Osteocyte (in vitro differentiated cells): ENCODE data around the gene PPARA. TPM values are rescaled to one million over a fixed set of nuclear protein-coding genes. Genes with fewer than 3 reads are reported as not detected.

Experiments used
- DNase-seq: peaks from one replicate; pipeline ENCODE4 v3.0.0; 2021; ENCODE audit warnings: mixed read lengths; ENCODE audit not compliant: unreplicated experiment; ENCODE audit errors: extremely low spot score
- H3K27ac Mint-ChIP-seq: one replicate; pipeline ENCODE4 v1.8.0; 2021; ENCODE audit warnings: mild to moderate bottlenecking, mixed read lengths; ENCODE audit not compliant: unreplicated experiment
- H3K27me3 Mint-ChIP-seq: one replicate; pipeline ENCODE4 v1.8.0; 2021; ENCODE audit warnings: mixed read lengths; ENCODE audit not compliant: unreplicated experiment
- H3K36me3 Mint-ChIP-seq: one replicate; pipeline ENCODE4 v1.8.0; 2021; ENCODE audit warnings: mixed read lengths; ENCODE audit not compliant: unreplicated experiment
- H3K4me1 Mint-ChIP-seq: one replicate; pipeline ENCODE4 v1.8.0; 2021; ENCODE audit warnings: mixed read lengths; ENCODE audit not compliant: unreplicated experiment
- H3K4me3 Mint-ChIP-seq: one replicate; pipeline ENCODE4 v1.8.0; 2021; ENCODE audit warnings: mild to moderate bottlenecking, moderate library complexity, mixed read lengths; ENCODE audit not compliant: unreplicated experiment
- H3K9me3 Mint-ChIP-seq: one replicate; pipeline ENCODE4 v1.8.0; 2021; ENCODE audit warnings: mixed read lengths; ENCODE audit not compliant: unreplicated experiment
- total RNA-seq: library from RNA; stranded (reverse); gene quantifications from 2 replicates; pipeline ENCODE4 v1.2.1, GENCODE V29; 2021
- TF ChIP-seq, protein P1 (sequence below): fragments of 200-600 bp; sonication (generic); IDR thresholded peaks from 2 replicates; pipeline ENCODE4 v1.5.0; 2021; ENCODE audit warnings: antibody characterized with exemption, mild to moderate bottlenecking, moderate library complexity

The PPARA gene
- total RNA-seq, 1 donor from 2014 or later: 21.9 TPM

DNA sequence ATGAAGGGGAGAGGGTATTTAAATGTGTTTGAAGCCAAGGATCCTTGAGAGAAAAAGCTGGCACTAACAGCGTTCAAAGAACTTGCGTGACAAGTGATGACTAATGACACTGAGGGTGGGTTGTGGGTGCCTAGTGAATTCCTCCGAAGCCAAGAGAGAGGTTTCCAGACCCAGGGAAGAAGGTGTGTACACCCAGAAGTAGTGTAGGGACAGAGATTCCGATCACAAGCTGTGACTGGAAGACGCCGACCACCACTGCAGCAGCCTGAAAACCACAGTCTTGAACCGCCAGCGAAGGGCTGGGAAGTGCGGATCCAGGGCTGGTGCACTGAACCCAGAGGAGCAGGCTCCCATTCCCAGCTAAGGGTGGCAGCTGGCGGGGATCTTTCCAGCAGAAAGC, 9.5 kb downstream of the PPARA start:
- H3K9me3 Mint-ChIP-seq: no peaks in the 10 kb centered on the region
- H3K36me3 Mint-ChIP-seq: peaks cover 17% of the 10 kb centered on the region
- H3K27ac Mint-ChIP-seq: no peak overlapping the region
- H3K4me1 Mint-ChIP-seq: peaks cover 3% of the 10 kb centered on the region
- no peaks in the 10 kb centered on the region for H3K27me3 Mint-ChIP-seq
- DNase-seq: no peak
- TF ChIP-seq, protein P1, sequence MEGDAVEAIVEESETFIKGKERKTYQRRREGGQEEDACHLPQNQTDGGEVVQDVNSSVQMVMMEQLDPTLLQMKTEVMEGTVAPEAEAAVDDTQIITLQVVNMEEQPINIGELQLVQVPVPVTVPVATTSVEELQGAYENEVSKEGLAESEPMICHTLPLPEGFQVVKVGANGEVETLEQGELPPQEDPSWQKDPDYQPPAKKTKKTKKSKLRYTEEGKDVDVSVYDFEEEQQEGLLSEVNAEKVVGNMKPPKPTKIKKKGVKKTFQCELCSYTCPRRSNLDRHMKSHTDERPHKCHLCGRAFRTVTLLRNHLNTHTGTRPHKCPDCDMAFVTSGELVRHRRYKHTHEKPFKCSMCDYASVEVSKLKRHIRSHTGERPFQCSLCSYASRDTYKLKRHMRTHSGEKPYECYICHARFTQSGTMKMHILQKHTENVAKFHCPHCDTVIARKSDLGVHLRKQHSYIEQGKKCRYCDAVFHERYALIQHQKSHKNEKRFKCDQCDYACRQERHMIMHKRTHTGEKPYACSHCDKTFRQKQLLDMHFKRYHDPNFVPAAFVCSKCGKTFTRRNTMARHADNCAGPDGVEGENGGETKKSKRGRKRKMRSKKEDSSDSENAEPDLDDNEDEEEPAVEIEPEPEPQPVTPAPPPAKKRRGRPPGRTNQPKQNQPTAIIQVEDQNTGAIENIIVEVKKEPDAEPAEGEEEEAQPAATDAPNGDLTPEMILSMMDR: no peak
- no peak overlapping the region for H3K4me3 Mint-ChIP-seq

DNA sequence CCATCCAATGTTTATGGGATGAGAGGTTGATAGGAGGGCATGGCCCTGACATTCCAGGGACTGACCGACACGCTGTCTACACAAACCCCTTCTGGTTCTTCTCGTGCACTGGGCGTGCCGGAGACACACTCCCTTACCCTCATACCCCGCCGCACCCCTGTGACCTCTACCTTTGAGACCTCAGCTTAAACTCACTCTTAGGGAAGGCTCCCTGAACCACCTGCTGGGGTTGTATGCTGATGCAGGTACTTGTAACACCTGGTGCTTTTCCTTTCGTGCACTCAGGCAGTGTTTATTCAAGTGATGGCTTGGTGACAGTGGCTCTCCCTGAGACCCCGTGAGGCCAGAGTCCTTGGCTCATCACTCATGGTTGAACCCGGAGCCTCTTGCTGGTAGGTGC, 12.0 kb downstream of the PPARA start:
- DNase-seq: no peak
- Mint-ChIP-seq H3K4me3 (no peak overlapping the region), H3K4me1 (peaks cover 3% of the 10 kb centered on the region), H3K27me3 (no peaks in the 10 kb centered on the region), H3K36me3 (peaks cover 5% of the 10 kb centered on the region), H3K27ac (no peak overlapping the region), H3K9me3 (no peaks in the 10 kb centered on the region)
- TF ChIP-seq, protein P1: no peak

DNA sequence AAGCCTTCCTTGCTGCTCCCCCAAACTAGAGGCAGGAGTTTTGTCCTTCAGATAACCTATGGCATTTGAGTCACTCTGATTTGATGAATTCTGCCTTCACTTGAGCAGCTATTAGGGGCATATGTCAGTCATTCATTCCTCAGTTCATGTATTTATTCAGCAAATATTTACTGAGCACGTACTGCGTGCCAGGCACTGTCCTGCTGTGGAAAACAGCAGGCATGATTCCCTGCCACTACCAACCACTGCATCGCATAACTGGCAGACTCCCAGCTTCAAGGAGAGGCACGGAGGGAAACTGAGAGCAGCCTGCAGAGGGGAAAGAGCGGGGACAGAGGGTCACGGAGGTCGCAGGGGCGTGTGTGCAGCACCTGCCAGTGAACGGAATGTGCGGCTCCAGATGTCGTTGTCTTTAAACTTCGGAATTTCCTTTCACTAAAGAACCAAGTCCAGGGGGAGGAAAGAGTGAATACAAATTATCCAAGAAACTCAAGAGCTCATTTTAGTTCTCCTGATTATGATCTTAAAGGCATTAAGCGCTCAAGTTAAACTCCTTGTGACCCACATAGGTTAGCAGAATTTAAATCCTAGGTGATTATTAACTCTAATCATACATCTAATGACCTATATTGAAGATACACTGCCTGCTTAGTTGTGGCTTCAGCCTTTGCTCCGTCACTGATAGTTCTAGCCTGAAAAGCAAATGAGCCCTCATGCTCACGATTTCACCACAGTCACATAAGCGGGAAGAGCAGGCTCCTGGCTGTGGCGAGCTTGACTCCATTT, 12.6 kb downstream of the PPARA start:
- Mint-ChIP-seq H3K27me3 (no peaks in the 10 kb centered on the region), H3K36me3 (peaks cover 2% of the 10 kb centered on the region), H3K27ac (no peak overlapping the region), H3K4me1 (peaks cover 8% of the 10 kb centered on the region), H3K4me3 (no peak overlapping the region), H3K9me3 (no peaks in the 10 kb centered on the region)
- TF ChIP-seq, protein P1: no peak
- DNase-seq: no peak

DNA sequence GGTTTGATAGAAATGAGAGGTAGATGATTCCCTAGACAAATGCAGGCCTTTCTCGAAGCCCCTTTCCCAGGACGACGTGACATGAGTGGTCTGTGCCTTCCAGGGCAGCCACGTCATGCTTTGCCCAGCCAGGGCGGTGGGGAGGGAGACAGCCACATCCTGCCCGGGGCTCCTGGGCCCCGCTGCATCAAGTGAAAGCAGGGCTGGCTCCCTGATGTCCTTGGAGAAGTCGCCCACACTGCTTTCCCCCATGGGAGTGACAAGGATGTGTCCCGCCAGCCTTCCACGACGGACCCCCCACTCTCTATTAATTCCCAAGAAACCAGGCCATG, 13.2 kb downstream of the PPARA start:
- no peak for DNase-seq
- peaks cover 2% of the 10 kb centered on the region for H3K36me3 Mint-ChIP-seq
- no peaks in the 10 kb centered on the region for H3K27me3 Mint-ChIP-seq
- peaks cover 8% of the 10 kb centered on the region for H3K4me1 Mint-ChIP-seq
- no peak overlapping the region for H3K27ac Mint-ChIP-seq
- TF ChIP-seq, protein P1: no peak
- no peak overlapping the region for H3K4me3 Mint-ChIP-seq
- no peaks in the 10 kb centered on the region for H3K9me3 Mint-ChIP-seq

DNA sequence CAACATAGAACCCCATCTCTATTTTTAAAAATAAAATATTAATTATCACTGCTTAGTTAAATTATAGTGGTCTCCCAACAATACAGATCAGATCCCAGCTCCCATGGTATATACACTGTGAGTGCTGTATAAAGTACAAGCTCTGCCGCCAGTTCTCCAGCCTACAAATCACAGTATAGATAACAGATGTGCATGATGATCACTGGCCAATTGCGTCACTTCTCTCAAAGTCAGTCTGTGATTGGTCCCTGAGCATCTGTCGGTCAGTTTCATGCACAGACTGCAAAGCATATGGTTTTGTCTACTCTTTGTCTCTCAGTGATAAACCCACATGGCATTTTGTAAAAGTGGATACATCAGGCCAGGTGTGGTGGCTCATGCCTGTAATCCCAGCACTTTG, 15.7 kb downstream of the PPARA start:
- Mint-ChIP-seq H3K4me3 (no peak overlapping the region), H3K9me3 (no peaks in the 10 kb centered on the region), H3K36me3 (no peaks in the 10 kb centered on the region), H3K27ac (no peak overlapping the region), H3K27me3 (no peaks in the 10 kb centered on the region), H3K4me1 (peaks cover 12% of the 10 kb centered on the region)
- TF ChIP-seq, protein P1: no peak
- no peak for DNase-seq
